Germinal center (tissue), 1 donor: Measurements from ENCODE around the gene TSPY2.
"Not testable (repeated sequence)": the region's sequence is repeated elsewhere in the genome, so short reads cannot be mapped to it uniquely, and the experiment has no call there.

Source experiments
- DNase-seq: peaks from one replicate; pipeline ENCODE4 v3.0.0; 2012; ENCODE audit warnings: mixed read lengths, low spot score

Gene TSPY2

GRCh38 chrY:6245923-6246322 is at the start of gene TSPY2:
Gene TSPY2, plus strand, starts transcription at chrY:6246223. Its CDS starts 46 bp downstream, at chrY:6246269.
- not testable (repeated sequence) for DNase-seq

GRCh38 chrY:6209565-6209964 is 36.5 kb upstream of the TSPY2 start:
- DNase-seq = not testable (repeated sequence)

GRCh38 chrY:6217045-6217444 is 29.0 kb upstream of the TSPY2 start:
- not testable (repeated sequence) for DNase-seq

- not testable (repeated sequence) for DNase-seq
These were observed 23.8 kb downstream of the TSPY2 start for GRCh38 chrY:6269839-6270238.
